HEK293T (cell line): ENCODE measurements around the gene KRT83.

Experiments
- ARNT ChIP-seq: fragments of 450-650 bp; IDR thresholded peaks from 2 replicates; pipeline ENCODE4 v1.6.1; 2017; ENCODE audit warnings: mild to moderate bottlenecking
- BHLHE40 ChIP-seq: fragments of 450-650 bp; IDR thresholded peaks from 2 replicates; pipeline ENCODE4 v1.6.1; 2016; ENCODE audit warnings: mild to moderate bottlenecking, moderate library complexity, borderline replicate concordance
- CTBP1 ChIP-seq: fragments of 450-650 bp; IDR thresholded peaks from 2 replicates; pipeline ENCODE4 v1.6.1; 2016; ENCODE audit warnings: borderline replicate concordance
- FOXA1 ChIP-seq: fragments of 450-650 bp; IDR thresholded peaks from 2 replicates; pipeline ENCODE4 v1.6.1; 2016; ENCODE audit warnings: mild to moderate bottlenecking
- FOXK2 ChIP-seq: fragments of 450-650 bp; IDR thresholded peaks from 2 replicates; pipeline ENCODE4 v1.6.1; 2016; ENCODE audit warnings: mild to moderate bottlenecking
- FOXM1 ChIP-seq: fragments of 450-650 bp; IDR thresholded peaks from 2 replicates; pipeline ENCODE4 v1.6.1; 2017; ENCODE audit warnings: mild to moderate bottlenecking, borderline replicate concordance
- HDGF ChIP-seq: fragments of 450-650 bp; IDR thresholded peaks from 2 replicates; pipeline ENCODE4 v1.6.1; 2017; ENCODE audit warnings: antibody characterized with exemption, borderline replicate concordance
- L3MBTL2 ChIP-seq: fragments of 450-650 bp; conservative IDR thresholded peaks from 2 replicates; pipeline ENCODE4 v1.6.1; 2016; ENCODE audit warnings: mild to moderate bottlenecking
- LEF1 ChIP-seq: fragments of 450-650 bp; IDR thresholded peaks from 2 replicates; pipeline ENCODE4 v1.6.1; 2017; ENCODE audit warnings: mild to moderate bottlenecking, borderline replicate concordance
- NFRKB ChIP-seq: fragments of 450-650 bp; IDR thresholded peaks from 2 replicates; pipeline ENCODE4 v1.6.1; 2016; ENCODE audit warnings: mild to moderate bottlenecking, moderate library complexity
- PKNOX1 ChIP-seq: fragments of 450-650 bp; IDR thresholded peaks from 2 replicates; pipeline ENCODE4 v1.6.1; 2016
- SP1 ChIP-seq: fragments of 450-650 bp; IDR thresholded peaks from 2 replicates; pipeline ENCODE4 v1.6.1; 2017
- SUZ12 ChIP-seq: fragments of 450-650 bp; IDR thresholded peaks from 2 replicates; pipeline ENCODE4 v1.6.1; 2016; ENCODE audit warnings: mild to moderate bottlenecking
- TARDBP ChIP-seq: fragments of 450-650 bp; IDR thresholded peaks from 2 replicates; pipeline ENCODE4 v1.6.1; 2016

- TF ChIP-seq SUZ12 (no peak), FOXA1 (no peak), SP1 (no peak), BHLHE40 (no peak), FOXM1 (no peak), TARDBP (no peak), FOXK2 (no peak), L3MBTL2 (no peak), LEF1 (no peak), ARNT (no peak), HDGF (no peak), PKNOX1 (no peak), CTBP1 (no peak), NFRKB (no peak)
Observed at GRCh38 chr12:52319097-52319496, 2.1 kb downstream of the KRT83 start.
